Measurements from ENCODE around the gene AP3S2.

- TF ChIP-seq POLR2A (IDR thresholded peaks at IDR 0.05; ENCODE audit: low read depth, low read length) (no peak), RFX5 (IDR thresholded peaks at IDR 0.05; ENCODE audit: low read depth, low read length) (no peak), CEBPB (IDR thresholded peaks at IDR 0.05; ENCODE audit: low read depth, low read length) (no peak), RCOR1 (IDR thresholded peaks at IDR 0.05; ENCODE audit: insufficient replicate concordance, low read length) (no peak), MAZ (IDR thresholded peaks at IDR 0.05; ENCODE audit: borderline replicate concordance, low read depth, low read length) (no peak), SMC3 (IDR thresholded peaks at IDR 0.05; ENCODE audit: low read depth, low read length) (no peak), RAD21 (IDR thresholded peaks at IDR 0.05; ENCODE audit: low read length) (no peak), CHD1 (IDR thresholded peaks at IDR 0.05; ENCODE audit: low read depth, low read length) (no peak), USF2 (IDR thresholded peaks at IDR 0.05; ENCODE audit: low read depth, low read length) (0 out of 2 replicates have a peak, but pooled peaks have one; percentile 17), MAFK (IDR thresholded peaks at IDR 0.05; ENCODE audit: low read depth, low read length) (no peak), MXI1 (IDR thresholded peaks at IDR 0.05; ENCODE audit: borderline replicate concordance, low read depth, low read length) (no peak), FOS (IDR thresholded peaks at IDR 0.05; ENCODE audit: low read depth, low read length) (no peak)
- TF ChIP-seq, protein P1, sequence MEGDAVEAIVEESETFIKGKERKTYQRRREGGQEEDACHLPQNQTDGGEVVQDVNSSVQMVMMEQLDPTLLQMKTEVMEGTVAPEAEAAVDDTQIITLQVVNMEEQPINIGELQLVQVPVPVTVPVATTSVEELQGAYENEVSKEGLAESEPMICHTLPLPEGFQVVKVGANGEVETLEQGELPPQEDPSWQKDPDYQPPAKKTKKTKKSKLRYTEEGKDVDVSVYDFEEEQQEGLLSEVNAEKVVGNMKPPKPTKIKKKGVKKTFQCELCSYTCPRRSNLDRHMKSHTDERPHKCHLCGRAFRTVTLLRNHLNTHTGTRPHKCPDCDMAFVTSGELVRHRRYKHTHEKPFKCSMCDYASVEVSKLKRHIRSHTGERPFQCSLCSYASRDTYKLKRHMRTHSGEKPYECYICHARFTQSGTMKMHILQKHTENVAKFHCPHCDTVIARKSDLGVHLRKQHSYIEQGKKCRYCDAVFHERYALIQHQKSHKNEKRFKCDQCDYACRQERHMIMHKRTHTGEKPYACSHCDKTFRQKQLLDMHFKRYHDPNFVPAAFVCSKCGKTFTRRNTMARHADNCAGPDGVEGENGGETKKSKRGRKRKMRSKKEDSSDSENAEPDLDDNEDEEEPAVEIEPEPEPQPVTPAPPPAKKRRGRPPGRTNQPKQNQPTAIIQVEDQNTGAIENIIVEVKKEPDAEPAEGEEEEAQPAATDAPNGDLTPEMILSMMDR (conservative IDR thresholded peaks at IDR 0.05; ENCODE audit: low read depth, low read length) = no peak
- TF ChIP-seq, protein P2, sequence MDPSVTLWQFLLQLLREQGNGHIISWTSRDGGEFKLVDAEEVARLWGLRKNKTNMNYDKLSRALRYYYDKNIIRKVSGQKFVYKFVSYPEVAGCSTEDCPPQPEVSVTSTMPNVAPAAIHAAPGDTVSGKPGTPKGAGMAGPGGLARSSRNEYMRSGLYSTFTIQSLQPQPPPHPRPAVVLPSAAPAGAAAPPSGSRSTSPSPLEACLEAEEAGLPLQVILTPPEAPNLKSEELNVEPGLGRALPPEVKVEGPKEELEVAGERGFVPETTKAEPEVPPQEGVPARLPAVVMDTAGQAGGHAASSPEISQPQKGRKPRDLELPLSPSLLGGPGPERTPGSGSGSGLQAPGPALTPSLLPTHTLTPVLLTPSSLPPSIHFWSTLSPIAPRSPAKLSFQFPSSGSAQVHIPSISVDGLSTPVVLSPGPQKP (IDR thresholded peaks at IDR 0.05; ENCODE audit: borderline replicate concordance, low read depth, low read length) = no peak
Measured at GRCh38 chr15:89817701-89818280, 76.0 kb downstream of the AP3S2 start.
